IPS-20b (cell line): ENCODE data around the gene EPHA1.
A peak's percentile ranks its signal among the peaks of the same experiment; 100 is the strongest.

Experiments
- H3K27ac ChIP-seq: one replicate; pipeline ENCODE4 v1.5.1; 2013; ENCODE audit warnings: low read length
- H3K27me3 ChIP-seq: 2 replicates; pipeline ENCODE4 v1.6.1; 2013; ENCODE audit warnings: mild to moderate bottlenecking, low read length, inconsistent platforms; ENCODE audit not compliant: insufficient read depth
- H3K36me3 ChIP-seq: 2 replicates; pipeline ENCODE4 v1.6.1; 2013; ENCODE audit warnings: low read depth, mild to moderate bottlenecking, inconsistent platforms, low read length, moderate library complexity; ENCODE audit not compliant: insufficient read depth
- H3K4me1 ChIP-seq: 2 replicates; pipeline ENCODE4 v1.6.1; 2013; ENCODE audit warnings: mild to moderate bottlenecking, control low read depth, inconsistent platforms, low read length, moderate library complexity; ENCODE audit not compliant: insufficient read depth
- H3K4me3 ChIP-seq: 2 replicates; pipeline ENCODE4 v1.5.1; 2013; ENCODE audit warnings: mild to moderate bottlenecking, low read length, inconsistent platforms
- H3K9ac ChIP-seq: 2 replicates; pipeline ENCODE4 v1.6.1; 2013; ENCODE audit warnings: low read depth, mild to moderate bottlenecking, inconsistent platforms, low read length, moderate library complexity
- H3K9me3 ChIP-seq: 2 replicates; pipeline ENCODE4 v1.6.1; 2013; ENCODE audit warnings: mild to moderate bottlenecking, low read depth, low read length, inconsistent platforms; ENCODE audit not compliant: insufficient read depth

Gene EPHA1

DNA sequence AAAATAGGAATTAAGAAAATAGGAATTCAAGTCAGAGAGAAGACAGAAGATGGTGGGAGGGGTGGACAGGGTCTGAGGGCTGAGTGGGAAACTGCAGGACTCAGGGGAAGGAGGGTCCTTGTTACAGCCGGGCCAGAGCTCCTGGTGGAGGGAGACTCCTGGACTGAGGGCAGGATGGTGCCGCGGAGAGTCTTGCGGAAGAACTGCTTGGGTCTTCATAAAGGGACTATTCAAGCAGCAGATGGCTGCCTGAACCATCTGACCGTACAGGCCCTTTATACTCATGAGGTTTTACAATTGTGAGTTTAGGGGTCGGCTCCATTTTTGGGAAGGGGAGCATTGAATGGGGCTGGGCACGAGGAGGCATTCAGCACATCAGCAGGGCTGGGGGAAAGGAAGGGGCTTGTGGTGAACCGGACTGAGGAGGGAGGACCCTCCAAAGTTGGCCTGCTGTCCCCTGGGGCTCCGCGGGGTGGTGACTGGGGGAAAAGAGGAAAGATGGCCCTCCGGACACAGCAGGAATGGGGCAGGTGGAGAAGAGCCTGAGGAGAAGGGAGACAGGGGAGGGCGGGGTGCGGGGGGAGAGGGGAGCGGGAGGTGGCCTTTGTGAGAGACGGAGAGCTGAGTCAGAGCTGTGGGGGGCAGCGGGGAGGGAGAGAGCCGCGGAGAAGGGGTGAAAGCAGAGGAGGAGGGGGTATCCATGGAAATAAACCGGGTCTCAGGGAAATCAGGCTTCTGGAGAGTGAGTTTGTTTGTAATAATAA is 47.7 kb downstream of the EPHA1 start:
- Histone ChIP-seq H3K4me3 (peak overlapping the region; percentile 80), H3K27me3 (peaks cover 36% of the 10 kb centered on the region), H3K9ac (peak overlapping the region; percentile 68; the same call in 1 of the 2 replicates)

GRCh38 chr7:143359771-143360353 is 48.8 kb downstream of the EPHA1 start:
- Histone ChIP-seq H3K4me1 (peaks cover 10% of the 10 kb centered on the region; the same call in 1 of the 2 replicates), H3K4me3 (no peak overlapping the region), H3K27me3 (peaks cover 29% of the 10 kb centered on the region), H3K9ac (no peak overlapping the region), H3K27ac (no peak overlapping the region), H3K36me3 (peaks cover 44% of the 10 kb centered on the region), H3K9me3 (no peaks in the 10 kb centered on the region)

More for the DNA sequence above, 47.7 kb downstream of the EPHA1 start:
- Histone ChIP-seq H3K36me3 (peaks cover 37% of the 10 kb centered on the region), H3K9me3 (no peaks in the 10 kb centered on the region), H3K27ac (no peak overlapping the region), H3K4me1 (peaks cover 10% of the 10 kb centered on the region; the same call in 1 of the 2 replicates)

GRCh38 chr7:143358626-143359025 is 50.0 kb downstream of the EPHA1 start:
- no peak overlapping the region for H3K27ac ChIP-seq
- no peaks in the 10 kb centered on the region for H3K9me3 ChIP-seq
- peaks cover 9% of the 10 kb centered on the region; the same call in 1 of the 2 replicates for H3K4me1 ChIP-seq
- H3K9ac ChIP-seq, result no peak overlapping the region
- H3K27me3 ChIP-seq, result peaks cover 17% of the 10 kb centered on the region
- H3K4me3 ChIP-seq, result no peak overlapping the region
- peaks cover 44% of the 10 kb centered on the region for H3K36me3 ChIP-seq

DNA sequence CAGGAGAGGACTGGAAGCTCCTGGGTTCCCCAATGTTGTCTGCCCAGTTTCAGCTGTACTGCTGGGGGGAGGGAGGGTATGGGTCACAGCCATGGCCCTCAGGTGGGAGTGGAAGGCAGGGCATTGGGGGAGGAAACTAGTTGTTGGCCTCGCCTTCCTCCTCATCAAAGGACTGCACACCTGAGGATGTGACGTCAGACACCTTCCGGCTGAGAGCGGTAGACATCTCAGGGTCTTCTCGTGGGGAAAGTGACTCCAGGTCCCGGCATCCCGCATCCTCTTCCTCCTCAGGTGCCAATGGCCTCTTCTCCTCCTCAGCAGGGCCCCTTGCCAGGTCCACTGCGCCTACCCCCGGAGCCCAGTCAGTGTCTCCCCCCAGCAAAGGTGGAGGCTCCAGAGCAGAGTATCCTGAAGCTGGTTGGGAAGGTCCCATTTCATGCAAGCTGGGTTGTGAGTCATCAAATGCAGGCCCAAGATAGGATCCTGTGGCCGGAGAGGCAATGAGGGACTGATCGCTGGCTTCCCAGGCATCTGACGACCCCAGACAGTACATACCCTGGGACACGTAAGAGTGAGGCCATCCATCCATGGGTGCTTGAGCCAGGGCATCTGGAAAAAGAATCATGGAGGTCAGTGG is 52.1 kb downstream of the EPHA1 start:
- Histone ChIP-seq H3K4me1 (peaks cover 5% of the 10 kb centered on the region; the same call in 1 of the 2 replicates), H3K27me3 (peaks cover 8% of the 10 kb centered on the region), H3K9me3 (no peaks in the 10 kb centered on the region), H3K4me3 (no peak overlapping the region), H3K9ac (no peak overlapping the region), H3K27ac (no peak overlapping the region), H3K36me3 (peaks cover 44% of the 10 kb centered on the region)

- Histone ChIP-seq H3K9me3 (no peaks in the 10 kb centered on the region), H3K4me1 (peaks cover 2% of the 10 kb centered on the region; the same call in 1 of the 2 replicates), H3K27ac (no peak overlapping the region), H3K27me3 (peaks cover 4% of the 10 kb centered on the region), H3K4me3 (no peak overlapping the region), H3K36me3 (peaks cover 44% of the 10 kb centered on the region), H3K9ac (no peak overlapping the region)
Observed at GRCh38 chr7:143355450-143356385, 52.9 kb downstream of the EPHA1 start.

DNA sequence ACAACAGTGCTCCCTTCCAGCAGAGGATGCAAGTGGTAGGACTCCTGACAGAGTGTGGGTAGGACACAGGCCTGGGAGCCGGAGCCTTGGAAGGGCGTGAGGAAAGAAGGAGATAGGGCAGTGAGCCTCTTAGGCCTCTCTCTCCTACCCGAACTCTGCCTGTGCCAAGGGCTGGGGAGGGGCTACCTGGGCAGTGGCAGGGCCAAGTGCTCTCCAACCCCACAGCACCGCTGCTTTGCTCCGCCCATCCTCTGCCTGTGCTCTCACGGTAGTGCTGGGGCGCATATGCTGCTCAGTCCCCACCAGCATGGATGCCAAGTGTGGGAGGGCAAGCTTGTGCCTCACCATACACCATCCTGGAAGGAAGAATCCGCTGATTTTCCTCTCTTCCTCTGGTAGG is 53.7 kb downstream of the EPHA1 start:
- H3K4me3 ChIP-seq, result no peak overlapping the region
- peaks cover 44% of the 10 kb centered on the region for H3K36me3 ChIP-seq
- peaks cover 2% of the 10 kb centered on the region; the same call in 1 of the 2 replicates for H3K4me1 ChIP-seq
- no peaks in the 10 kb centered on the region for H3K9me3 ChIP-seq
- no peak overlapping the region for H3K27ac ChIP-seq
- no peak overlapping the region for H3K9ac ChIP-seq
- no peaks in the 10 kb centered on the region for H3K27me3 ChIP-seq

- Histone ChIP-seq H3K27me3 (peaks cover 4% of the 10 kb centered on the region; the same call in 1 of the 2 replicates), H3K9me3 (no peaks in the 10 kb centered on the region), H3K27ac (no peak overlapping the region), H3K36me3 (peaks cover 38% of the 10 kb centered on the region), H3K9ac (no peak overlapping the region), H3K4me1 (peaks cover 2% of the 10 kb centered on the region; the same call in 1 of the 2 replicates), H3K4me3 (no peak overlapping the region)
Observed at GRCh38 chr7:143354376-143354775, 54.3 kb downstream of the EPHA1 start.

DNA sequence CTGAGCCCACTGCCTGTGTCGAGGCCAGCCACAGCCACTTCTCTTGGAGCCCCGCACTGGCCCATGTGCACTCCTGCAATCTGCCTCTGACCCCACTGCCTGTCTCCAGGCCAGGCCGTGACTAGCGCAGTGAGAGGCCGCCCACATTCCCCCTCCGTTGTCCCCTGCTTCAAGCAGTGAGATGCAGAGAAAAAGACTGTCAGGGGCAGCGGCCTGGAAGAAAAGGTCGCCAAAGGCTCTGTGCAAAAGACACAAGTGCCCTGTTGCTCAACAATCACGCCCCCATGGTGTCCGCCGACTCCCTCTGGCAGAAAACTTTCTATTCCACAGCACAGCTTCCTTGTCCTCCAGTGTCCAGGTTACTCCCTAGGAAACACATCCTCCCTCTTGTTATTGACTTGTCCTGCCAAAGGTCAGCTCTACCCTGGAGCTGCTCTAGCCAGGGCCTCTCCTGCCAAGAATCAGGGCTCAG is 56.1 kb downstream of the EPHA1 start:
- peaks cover 20% of the 10 kb centered on the region for H3K36me3 ChIP-seq
- no peaks in the 10 kb centered on the region for H3K9me3 ChIP-seq
- no peak overlapping the region for H3K9ac ChIP-seq
- H3K27ac ChIP-seq, result no peak overlapping the region
- peaks cover 2% of the 10 kb centered on the region; the same call in 1 of the 2 replicates for H3K4me1 ChIP-seq
- H3K4me3 ChIP-seq, result no peak overlapping the region
- H3K27me3 ChIP-seq, result peaks cover 4% of the 10 kb centered on the region; the same call in 1 of the 2 replicates

DNA sequence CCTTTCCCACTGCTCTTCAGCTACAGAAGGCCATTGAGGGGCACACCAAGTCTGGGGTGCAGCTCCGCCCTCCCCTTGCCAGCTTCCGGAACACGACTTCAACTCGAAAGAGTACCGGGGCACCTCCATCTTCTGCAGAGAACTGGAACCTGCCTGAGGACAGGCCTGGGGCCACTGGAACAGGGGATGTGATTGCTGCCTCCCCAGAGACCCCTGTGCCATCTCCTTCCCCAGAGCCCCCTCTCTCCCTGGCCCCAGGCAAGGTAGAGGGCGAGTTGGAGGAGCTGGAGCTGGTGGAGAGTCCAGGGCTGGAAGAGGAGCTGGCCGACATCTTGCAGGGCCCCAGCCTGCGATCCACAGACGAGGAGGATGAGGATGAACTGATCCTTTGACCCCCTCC is 57.1 kb downstream of the EPHA1 start:
- H3K4me3 ChIP-seq, result no peak overlapping the region
- peaks cover 2% of the 10 kb centered on the region; the same call in 1 of the 2 replicates for H3K4me1 ChIP-seq
- peaks cover 10% of the 10 kb centered on the region for H3K27me3 ChIP-seq
- H3K9me3 ChIP-seq, result no peaks in the 10 kb centered on the region
- H3K9ac ChIP-seq, result no peak overlapping the region
- no peak overlapping the region for H3K27ac ChIP-seq
- H3K36me3 ChIP-seq, result peaks cover 12% of the 10 kb centered on the region

GRCh38 chr7:143351060-143351459 is 57.6 kb downstream of the EPHA1 start:
- H3K9me3 ChIP-seq, result no peaks in the 10 kb centered on the region
- H3K36me3 ChIP-seq, result peaks cover 7% of the 10 kb centered on the region; the same call in 1 of the 2 replicates
- no peak overlapping the region for H3K4me3 ChIP-seq
- peaks cover 2% of the 10 kb centered on the region; the same call in 1 of the 2 replicates for H3K4me1 ChIP-seq
- H3K9ac ChIP-seq, result no peak overlapping the region
- H3K27me3 ChIP-seq, result peaks cover 15% of the 10 kb centered on the region
- H3K27ac ChIP-seq, result no peak overlapping the region

DNA sequence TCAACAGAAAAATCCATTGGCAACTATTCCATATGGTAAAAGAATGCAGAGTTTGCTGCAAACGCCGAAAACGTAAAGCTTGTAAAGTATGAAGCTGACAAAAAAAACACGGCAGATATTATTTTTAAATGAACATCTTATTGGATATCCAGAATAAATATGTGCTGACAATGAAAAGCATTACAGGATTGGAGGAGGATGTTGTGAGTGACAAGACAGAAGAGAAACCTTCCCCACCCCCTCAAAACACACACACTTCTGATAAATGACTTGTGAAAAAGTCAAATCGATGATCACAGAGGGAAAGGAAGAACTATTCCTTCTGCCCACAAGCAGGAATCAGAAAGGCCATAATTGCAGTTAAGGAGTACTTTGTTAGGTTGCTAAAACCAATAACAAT is 60.7 kb downstream of the EPHA1 start:
- Histone ChIP-seq H3K4me1 (peaks cover 1% of the 10 kb centered on the region; the same call in 1 of the 2 replicates), H3K36me3 (no peaks in the 10 kb centered on the region), H3K27ac (no peak overlapping the region), H3K27me3 (peaks cover 33% of the 10 kb centered on the region), H3K9me3 (no peaks in the 10 kb centered on the region), H3K4me3 (no peak overlapping the region), H3K9ac (no peak overlapping the region)
